ENCODE data around the gene SLC7A14.

The SLC7A14 gene

DNA sequence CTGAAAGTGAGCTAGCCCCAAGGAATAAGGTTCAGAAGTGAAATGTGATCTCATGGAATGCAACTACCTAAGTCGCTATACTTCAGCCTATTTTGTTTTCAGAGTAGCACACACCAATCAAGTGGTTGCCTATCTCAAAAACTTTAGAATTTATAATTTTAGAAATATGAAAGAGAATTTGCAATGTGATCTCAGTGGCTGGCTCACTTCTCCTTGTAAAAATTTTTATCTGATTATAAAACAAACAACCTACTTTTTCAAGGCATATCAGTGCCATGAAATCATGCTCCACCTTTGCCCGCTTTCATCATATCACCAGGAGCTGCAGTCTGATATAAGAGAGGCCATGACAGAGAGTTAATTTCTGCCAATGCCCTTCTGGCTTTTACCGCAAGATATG lies 119.9 kb downstream of the SLC7A14 start:
- DNase-seq: no peak

DNA sequence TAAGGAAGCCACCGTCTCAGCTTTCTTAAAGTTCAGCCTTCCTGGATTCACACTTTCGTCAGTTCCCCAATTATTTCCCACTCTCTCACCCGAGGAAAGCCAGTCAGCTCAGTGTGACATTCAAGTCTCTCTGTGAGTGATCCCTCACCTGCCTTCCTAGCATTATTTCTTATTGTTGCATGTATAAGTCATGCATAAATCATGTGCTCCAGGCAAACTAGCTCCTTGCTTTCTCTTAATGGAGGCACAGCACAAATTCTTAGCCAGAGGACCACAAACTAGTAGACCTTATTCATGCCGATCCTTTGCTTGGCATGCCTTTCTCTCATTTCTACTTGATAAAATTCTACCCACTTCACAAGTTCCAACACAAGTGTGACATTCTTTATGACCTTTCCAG lies 122.9 kb downstream of the SLC7A14 start:
- no peak for DNase-seq

DNA sequence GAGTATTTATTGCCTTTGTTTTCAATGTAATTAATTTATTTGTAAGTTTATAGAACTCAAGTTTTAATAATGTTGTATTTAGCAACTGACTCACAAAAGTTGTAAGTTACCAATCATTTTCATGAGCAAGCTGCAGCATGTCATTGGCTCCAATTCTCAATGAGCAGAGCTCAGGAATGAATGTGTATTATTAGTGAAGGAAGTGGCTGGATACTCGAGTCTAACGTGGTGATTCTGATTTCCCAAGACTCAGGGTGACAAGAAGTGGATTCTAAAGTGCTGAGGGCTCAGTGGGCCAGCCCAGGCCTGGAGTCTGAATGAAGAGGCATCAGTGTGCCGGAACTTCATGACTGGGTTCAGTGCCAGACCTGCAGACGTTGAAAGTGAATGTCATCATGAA lies 127.6 kb downstream of the SLC7A14 start:
- no peak for DNase-seq

DNA sequence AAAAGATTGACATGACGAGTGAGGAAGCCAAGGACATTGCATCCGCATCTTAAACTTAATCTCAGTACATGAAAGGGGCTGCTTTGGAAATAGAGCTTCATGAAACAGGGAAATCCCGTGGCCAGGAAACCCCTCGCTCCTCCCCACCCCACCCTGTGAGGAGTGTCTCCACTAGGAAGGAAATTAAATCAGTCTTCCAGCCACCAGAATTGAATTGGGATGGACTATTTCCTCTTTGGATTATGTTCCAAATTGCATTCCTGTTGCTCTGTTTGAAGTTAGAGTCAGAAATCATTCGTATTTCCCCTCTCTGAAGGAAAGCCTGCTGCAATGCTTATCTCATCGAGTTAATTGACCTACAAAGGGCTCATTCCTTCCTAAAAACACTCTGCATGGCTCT lies 131.4 kb downstream of the SLC7A14 start:
- DNase-seq: no peak

DNA sequence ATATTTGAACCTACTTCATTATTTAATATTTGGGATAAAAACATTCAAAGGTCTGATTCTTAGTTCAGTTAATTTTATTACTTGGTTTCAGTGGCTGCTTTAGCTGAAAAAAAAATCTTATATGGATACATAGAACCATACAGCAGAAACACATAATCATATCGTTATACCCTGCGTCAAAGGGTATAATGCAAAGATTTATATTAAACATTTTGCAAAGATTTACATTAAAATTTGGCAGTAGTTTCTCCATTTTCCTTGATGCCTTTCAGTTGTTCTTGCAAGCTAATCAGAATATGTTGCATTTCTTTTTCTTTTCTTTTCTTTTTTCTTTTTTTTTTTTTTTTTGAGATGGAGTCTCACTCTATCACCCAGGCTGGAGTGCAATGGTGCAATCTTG lies 135.8 kb downstream of the SLC7A14 start:
- DNase-seq: no peak

DNA sequence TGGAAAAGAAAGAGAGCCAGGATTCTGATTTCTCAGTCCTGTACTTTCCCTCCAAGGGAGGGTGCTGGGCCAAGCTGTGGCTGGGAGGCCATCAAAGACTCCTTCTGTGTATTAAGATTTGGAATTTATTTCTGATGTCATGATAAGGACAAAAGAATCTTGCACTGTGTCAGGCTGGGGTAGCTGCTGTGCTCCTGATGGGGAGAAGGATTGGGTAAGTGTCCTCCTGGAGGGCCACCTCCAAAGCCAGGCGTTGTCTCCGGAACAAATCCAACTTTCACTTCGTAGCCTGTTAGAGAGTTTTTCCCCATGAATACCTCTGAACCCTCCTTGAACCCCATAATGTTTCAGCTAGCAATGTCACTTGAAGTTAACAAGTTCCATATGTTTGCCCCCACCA lies 137.3 kb downstream of the SLC7A14 start:
- DNase-seq: no peak

DNA sequence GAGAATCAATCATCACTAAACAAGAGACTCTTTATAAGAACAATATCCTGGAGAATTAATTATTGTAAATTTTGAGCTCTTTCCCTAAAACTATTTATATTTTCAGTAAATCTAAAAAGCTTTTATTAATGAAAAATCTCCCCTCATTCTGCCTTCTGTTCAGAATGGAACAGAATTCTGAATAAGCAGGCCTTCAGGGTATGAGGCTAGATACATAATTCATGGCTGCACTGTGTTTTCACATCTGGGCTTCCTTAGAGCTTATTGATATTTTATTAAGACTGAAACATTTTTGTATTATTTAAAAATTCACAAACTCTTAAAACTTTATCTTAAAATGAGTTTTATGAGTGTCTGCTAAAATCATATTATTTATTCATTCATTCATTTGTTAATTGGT lies 142.4 kb downstream of the SLC7A14 start:
- DNase-seq: no peak

DNA sequence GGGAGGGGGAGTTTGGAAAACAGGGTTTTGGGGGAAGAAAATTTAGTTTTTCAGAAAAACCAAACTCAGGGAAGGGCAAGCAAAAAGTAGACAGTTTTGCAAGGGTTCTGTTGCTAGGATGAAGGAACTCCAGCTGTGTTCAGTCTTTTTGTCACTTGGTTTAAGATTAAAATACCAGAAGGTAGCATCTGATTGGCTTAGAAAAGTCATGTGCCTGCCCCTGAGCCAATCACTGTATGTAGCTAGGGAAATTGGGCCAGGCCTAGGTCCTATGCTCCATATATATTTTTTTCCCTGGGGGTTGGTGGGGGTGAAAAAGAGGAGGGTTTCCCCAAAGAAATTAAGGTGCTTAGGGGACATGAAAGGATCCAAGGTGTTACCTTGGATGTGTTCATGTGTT lies 142.9 kb downstream of the SLC7A14 start:
- no peak for DNase-seq

DNA sequence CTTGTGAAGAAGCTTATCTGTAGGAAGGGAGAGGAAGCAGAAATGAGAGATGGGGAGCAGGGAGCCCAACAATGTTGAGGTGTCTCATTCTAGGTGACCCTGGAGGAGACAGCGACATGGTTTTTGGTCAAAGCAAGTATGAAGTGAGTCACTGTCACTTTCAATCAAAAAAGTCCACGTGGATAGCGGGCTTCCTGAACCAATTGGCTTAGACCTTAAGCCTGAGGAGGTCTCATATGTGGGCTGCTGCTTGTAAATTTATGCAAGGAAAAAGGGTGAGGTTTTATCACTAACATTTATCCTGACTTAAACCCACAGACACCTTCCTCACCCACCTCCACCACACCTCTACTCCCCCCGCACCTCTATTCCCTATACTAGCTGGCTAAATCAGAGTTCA lies 144.5 kb downstream of the SLC7A14 start:
- DNase-seq: no peak

DNA sequence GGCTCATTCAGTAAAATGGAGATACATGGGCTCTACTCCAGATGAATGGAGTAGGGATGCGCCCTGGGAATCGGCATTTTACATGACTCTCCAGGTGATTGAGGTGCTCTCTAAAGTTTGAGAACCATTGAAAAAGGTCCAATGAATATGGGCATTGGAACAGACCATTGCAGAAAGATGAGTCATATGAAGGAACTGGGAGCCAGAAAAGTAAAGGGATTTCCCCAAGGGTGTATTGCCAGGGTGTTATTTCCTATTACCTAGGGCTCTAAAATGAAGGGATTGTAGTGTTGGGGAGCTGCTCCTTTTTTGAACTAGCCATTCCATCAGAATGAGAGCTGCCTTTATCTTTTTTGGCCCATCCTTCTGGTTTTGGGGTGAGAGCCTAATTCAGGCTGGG lies 145.5 kb downstream of the SLC7A14 start:
- DNase-seq: no peak

DNA sequence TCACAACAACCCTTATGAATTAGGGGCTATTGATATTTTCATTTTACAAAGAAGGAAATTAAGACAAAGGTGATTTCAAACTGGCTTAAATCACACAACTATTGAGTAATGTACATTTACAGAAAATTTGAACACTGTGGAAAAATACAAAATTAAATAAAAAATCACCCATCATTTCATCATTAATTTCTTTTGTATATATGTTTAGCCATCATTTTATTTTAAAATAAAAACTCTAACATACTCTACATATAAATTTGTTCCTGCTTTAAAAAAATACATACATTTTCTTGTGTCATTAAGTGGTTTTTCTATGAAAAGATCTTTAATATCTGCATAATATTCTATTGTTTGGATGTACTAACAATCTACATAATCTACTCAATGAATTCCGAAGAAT lies 147.0 kb downstream of the SLC7A14 start:
- DNase-seq: no peak

DNA sequence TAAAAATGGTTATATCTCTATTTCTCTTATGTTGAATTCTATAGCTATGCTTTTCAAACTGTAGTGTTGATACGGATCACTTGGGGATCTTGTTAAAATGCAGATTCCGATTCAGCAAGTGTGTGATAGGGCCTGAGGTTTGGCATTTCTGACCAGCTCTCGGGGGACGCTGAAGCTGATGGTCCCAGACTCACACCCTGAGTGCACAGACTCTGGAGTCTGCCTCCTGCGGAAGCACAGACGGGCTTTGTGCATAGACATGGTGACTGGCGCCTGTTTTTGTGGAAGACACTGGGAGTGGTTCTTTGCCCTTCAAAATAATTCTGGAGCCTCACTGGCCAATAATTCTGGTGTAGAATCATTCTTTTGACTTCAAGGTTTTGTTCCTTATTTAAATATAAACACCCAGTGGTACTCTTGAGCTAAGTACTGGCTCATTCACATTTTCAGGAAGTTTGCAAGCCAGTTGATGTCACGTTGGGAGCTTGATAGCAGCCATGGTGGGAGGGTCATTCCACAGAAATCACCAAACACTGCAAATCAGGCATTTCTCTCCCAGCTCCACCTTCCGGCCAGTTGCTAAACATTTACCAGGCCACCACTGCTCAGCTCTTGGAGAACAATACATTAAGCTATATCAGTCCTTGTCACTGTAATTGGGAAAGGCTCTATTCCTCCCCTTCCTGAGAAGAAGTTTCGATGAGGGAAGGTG lies 148.0 kb downstream of the SLC7A14 start:
- DNase-seq: no peak

DNA sequence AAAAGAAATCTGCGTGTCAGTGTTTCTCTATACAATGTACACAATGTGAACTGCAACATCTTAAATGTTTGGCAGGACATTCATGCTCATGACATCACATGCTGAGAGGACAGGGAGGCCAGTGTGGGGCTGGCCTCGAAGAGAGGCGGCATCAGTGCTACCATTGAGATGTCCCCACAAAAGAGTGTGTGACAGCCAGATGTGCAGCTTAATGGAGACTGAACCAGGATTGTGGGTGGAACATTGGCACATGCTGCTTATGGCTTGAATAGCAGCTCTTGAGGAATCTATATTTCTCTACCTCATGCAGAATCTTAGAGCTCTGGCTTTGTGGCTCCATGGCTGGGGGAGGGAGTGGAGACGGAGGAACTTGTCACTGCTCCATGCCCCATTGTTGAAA lies 148.7 kb downstream of the SLC7A14 start:
- no peak for DNase-seq

DNA sequence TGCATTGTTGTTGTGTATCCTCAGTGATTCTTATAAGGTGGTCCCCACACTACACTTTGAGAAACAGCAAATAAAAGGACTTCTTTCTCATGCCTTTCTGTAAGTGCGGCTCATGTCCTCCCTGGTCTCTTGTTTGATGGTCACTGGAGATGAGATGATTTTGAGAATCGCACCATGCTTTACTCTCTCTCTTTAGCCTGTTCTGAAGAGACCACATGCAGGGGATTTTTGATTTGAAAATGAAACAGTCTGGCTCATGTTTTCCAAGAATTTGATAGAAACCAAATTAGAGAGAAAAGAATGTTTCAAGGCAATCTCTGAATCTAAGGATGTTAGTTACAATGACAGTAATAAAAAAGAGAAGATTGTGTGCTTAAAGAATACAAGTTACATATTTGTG lies 149.2 kb downstream of the SLC7A14 start:
- no peak for DNase-seq

DNA sequence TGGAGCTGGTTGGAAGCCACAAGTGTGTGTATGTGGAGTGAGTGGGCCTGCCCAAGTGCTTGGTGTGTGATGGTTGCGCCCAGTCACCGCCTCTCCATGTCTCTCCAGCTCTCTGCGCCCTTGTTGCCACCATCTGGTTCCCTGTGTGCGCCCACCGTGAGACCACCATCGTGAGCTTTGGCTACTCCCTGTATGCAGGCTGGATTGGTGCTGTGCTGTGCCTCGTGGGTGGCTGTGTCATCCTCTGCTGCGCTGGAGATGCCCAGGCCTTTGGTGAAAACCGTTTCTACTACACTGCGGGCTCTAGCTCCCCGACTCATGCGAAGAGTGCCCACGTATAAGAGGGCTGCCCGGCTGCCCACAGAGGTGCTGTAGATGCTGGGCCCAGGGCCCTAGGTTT lies 153.5 kb downstream of the SLC7A14 start:
- no peak for DNase-seq

DNA sequence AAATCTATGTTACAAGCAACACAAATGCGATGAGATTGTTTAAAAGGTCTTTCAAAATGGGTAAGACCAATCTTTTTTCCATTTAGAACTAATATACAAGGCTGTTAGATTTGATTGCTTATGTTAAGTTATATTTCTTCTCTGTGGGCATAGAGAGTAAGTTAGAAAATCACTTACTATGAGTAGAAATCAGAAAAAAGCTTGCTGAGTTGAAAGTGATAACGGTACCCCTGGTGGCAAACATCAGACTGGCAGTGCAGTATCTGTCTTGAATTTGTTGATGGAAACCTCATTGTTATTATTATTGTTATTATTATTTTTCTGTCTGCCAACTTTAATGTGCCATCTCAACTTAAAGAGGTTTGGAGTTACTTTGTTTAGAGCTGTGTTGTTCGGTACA lies 154.8 kb downstream of the SLC7A14 start:
- no peak for DNase-seq

DNA sequence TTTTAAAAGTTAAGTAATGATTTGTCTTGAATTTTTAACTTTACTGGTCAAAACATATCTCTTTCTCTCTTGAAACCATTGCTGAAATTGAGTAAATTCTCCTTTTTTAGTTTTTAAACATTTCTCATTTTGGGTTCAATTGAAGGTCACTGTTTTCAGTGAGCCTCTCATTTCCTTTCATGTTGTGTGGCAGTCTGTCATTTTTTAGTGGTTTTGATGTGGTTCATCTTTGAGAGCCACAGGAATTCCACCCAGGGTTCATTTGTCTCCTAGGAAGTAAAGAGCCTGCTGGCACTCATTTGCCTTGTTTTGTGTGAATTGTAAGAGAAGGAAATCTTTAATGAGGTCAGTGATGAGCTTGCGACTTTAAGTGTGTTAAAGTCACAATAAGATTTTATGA lies 156.8 kb downstream of the SLC7A14 start:
- no peak for DNase-seq

DNA sequence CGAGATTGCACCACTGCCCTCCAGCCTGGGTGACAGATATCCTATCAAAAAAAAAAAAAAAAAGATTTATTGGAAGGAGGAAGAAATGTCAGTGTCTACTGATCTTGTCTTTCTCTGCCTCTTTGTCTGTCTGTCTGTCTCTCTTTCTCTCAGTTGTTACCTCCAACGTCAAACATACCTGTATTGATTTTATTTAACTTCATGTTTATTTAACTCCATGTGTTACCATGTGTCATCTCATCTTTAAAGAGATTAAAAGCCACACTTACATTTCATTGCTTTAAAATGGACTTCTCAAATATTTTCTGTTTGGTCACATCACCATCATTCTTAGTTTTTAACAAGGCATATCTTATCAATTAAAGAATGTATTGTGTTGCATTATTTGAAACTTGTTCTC lies 157.8 kb downstream of the SLC7A14 start:
- DNase-seq: no peak

DNA sequence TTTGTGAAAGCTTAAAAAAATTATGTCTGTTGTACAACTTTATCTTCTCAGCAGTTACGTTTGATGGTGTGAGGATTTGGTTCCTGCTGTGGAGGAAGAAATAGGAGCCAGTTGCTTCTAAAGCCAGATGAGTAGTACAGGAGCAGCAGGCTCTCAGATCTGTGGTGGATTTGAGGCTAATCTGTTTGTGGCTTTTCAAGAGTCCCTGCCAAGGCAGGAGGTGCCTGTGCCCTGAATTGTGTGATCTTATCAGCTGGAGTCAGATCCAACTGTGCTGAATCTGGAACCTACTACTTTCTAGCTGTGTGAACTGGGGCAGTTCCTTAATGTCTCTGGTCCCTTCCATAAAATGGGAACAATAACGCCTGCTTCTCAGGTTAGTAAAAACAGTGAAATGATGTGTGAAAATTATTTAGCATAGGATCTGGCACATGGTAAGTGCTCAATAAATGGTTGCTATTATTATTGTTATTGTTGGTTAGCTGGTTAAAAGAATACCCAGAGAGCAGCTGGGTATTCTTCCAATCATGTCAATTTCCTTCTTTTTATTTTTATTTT lies 159.6 kb downstream of the SLC7A14 start:
- DNase-seq: no peak

DNA sequence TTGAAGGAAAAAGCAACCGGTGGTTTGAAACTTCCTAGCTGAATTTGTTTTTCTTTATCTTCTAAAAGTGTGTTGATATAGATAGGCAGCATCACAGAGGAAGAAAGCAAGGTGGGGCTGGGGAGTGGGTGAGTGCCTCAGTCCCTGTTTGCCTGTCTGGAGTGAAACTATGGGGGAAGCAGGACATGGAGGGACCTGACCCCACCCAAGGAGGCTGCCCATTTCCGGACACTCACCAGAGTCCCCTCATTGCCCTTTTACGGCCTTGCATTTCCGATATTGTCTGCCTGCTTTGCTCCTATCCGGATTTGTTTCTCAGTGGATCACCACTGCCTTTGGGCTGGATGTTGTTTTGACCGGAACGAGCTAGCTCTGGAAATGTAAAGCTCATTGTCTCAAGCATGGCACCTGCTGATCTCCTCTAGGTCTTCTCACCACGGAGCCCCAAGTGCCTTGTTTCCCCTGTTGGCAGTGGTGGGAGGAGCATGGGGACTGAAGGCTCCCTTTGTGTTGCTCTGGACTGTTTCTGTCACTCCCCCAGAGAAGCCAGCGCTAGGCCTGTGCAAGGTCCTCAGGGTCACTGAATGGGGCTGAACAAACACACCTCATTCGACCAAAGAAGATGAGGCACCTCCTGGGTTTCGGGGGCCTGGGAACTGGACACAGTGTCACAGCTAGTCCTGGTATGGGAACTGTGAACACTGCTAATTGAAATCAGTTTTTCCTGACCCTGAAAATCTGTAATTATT lies 160.2 kb downstream of the SLC7A14 start:
- DNase-seq: no peak

DNA sequence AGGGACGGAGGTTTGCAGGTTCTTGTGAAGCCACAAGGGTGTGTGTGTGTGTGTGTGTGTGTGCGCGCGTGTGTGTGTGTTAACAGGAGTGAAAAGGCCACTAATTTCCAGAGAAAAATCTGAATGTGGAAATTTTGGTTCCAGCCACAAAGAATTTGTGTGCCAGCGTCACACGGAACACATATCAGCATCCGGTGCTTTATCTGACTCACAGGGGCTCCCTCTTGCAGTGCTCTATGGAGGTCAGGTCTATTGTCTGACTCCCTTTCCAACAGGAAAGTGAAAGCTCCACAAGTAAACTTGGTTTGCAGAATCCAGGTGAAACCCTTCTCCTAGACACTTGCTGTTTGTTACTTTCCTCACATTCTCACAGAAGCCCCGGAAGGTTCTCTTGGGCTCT lies 161.0 kb downstream of the SLC7A14 start:
- no peak for DNase-seq

DNA sequence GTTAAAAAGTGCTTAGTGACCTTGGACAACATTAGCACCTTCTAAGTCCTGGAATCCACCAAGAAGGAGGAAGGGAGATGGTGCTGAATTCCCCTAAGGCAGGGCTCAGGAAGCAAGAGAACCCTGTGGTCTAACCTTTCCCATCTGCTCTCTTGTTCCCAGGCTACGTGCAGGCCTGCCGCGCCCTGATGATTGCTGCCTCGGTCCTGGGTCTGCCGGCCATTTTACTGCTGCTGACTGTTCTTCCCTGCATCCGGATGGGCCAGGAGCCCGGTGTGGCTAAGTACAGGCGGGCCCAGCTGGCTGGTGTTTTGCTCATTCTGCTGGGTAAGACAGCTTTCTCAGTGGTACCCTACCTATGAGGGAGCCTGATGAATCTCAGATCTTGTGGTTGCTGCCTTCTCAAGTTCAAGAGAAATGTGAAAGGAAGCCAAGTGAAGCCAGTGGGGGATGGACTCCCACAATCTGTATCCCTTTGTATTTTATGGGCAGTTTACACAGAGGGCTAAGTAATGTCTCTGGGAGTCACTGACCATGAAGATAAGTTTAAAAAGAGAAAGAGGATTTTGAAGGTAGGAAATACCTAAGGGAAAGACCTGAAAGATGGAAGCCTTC lies 162.8 kb downstream of the SLC7A14 start:
- no peak for DNase-seq

DNA sequence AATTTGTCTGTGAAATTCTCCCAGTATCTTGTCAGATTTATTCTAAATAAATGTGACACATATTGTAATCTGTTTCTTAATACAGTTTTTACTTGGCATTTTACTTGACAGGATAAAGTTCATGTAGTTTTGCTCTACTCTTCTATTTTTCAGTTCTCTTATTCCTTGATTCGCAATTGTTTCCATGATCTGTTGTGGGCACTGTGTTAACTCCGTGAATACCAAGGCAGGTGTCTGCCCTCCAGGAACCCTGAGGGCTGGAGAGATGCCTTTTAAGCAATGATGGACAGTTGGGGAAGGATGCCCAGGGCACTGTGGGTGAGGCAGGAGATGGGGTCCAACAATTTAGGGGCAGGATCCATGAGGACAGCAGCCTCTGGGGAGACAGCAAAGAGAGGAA lies 164.1 kb downstream of the SLC7A14 start:
- no peak for DNase-seq

DNA sequence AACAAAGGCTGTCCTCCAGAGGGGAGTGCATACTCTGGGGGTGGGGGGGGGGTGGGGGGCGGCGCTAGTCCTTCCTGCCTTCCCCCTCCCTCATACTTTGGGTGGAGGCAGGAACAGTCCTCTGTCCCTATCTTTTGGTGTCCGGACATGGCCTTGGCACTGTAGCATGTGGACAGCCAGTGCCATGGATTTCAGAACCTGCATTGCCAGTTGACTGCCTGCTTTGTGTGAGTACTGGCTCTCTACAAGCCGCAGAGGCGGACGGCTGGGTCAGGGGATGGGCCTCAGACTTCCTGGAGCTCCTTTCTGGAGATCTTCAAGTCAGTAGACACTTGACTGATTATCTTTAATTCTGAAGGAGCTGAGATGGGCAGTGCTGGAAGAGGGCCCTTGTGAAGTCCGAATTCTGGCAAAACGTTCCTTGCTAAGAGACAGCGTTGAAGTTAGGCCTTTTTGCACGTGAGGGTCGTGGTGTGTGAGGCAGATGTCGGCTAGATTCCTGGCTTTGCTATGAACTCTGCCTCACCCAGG lies 164.7 kb downstream of the SLC7A14 start:
- no peak for DNase-seq
